Endothelial cell of umbilical vein (primary cell): ENCODE data around the gene SLC6A20. TPM values are rescaled to one million over a fixed set of nuclear protein-coding genes. Genes with fewer than 3 reads are reported as not detected.

Experiments
- BruUV-seq: library from RNA; stranded (reverse); fragments of 400-500 nt; replicated peaks from 2 replicates; lab custom pipeline; 2021; lab: Mats Ljungman, UMichigan
- CTCF ChIA-PET: fragments of 300-600, 350-600 bp; sonication (Branson Sonifier 250); formaldehyde crosslinking; loops from one replicate; lab custom pipeline; 2021; ENCODE audit warnings: antibody characterized with exemption, inconsistent platforms; lab: Charles Lee
- POLR2A ChIA-PET: fragments of 300-600, 350-600 bp; sonication (Branson Sonifier 250); formaldehyde crosslinking; loops from one replicate; lab custom pipeline; 2021; ENCODE audit warnings: antibody characterized with exemption, inconsistent platforms; lab: Charles Lee
- DNase-seq: peaks from one replicate; pipeline ENCODE4 v3.0.0-alpha.2; 2011; ENCODE audit warnings: low read depth, low spot score
- FAIRE-seq: peaks from 2 replicates; lab custom pipeline; 2011; peaks lifted over from hg19 to GRCh38; lab: Jason Lieb, UNC
- H2AFZ ChIP-seq: 2 replicates; pipeline ENCODE4 v1.6.0; 2012; ENCODE audit warnings: low read depth, low read length, control low read depth, inconsistent platforms
- H3K27ac ChIP-seq: 2 replicates; pipeline ENCODE4 v1.5.1; 2011; ENCODE audit warnings: low read depth, mild to moderate bottlenecking, control low read depth, low read length, moderate library complexity; ENCODE audit not compliant: insufficient read depth
- H3K27me3 ChIP-seq, 2 experiments: 2 replicates each; pipeline versions ENCODE4 v1.6.0 to v1.6.1; 2011; ENCODE audit warnings: low read length in 2 of 2, mixed read lengths in 1 of 2; ENCODE audit not compliant: control insufficient read depth in 2 of 2, insufficient read depth in 2 of 2
- H3K36me3 ChIP-seq, 2 experiments: 2 replicates in 1 of 2; 3 replicates in 1 of 2; pipeline ENCODE4 v1.5.1; 2011; ENCODE audit warnings: low read length in 2 of 2, mild to moderate bottlenecking in 1 of 2, moderate library complexity in 1 of 2; ENCODE audit not compliant: control insufficient read depth in 2 of 2, insufficient read depth in 2 of 2; ENCODE audit errors: extremely low read depth in 1 of 2
- H3K4me1 ChIP-seq: 3 replicates; pipeline ENCODE4 v1.5.1; 2011; ENCODE audit warnings: mild to moderate bottlenecking, low read length; ENCODE audit not compliant: control insufficient read depth, insufficient read depth; ENCODE audit errors: extremely low read depth
- H3K4me2 ChIP-seq: 2 replicates; pipeline ENCODE4 v1.6.1; 2011; ENCODE audit warnings: low read length, control low read depth, mixed read lengths; ENCODE audit not compliant: insufficient read depth
- H3K4me3 ChIP-seq, 3 experiments: fragments of 200-600 bp in 1 of 3; sonication (generic), shearing (Covaris generic) in 1 of 3; replicated peaks in 1 of 3; 2 replicates each; pipeline ENCODE4 v1.5.1; 2011 to 2016; ENCODE audit warnings: control low read depth in 3 of 3, low read length in 3 of 3, mild to moderate bottlenecking in 2 of 3, inconsistent platforms in 1 of 3, low read depth in 1 of 3, moderate library complexity in 1 of 3; ENCODE audit not compliant: insufficient read depth in 1 of 3
- H3K79me2 ChIP-seq: 2 replicates; pipeline ENCODE4 v1.6.0; 2012; ENCODE audit warnings: low read length, inconsistent platforms; ENCODE audit not compliant: control insufficient read depth, insufficient read depth
- H3K9ac ChIP-seq: replicated peaks from 2 replicates; pipeline ENCODE3; 2011; ENCODE audit warnings: low read length, control low read depth; ENCODE audit not compliant: insufficient read depth; ENCODE audit errors: extremely low read depth
- H3K9me1 ChIP-seq: replicated peaks from 3 replicates; pipeline ENCODE4 v1.6.0; 2011; ENCODE audit warnings: mild to moderate bottlenecking, low read length; ENCODE audit not compliant: control insufficient read depth, insufficient read depth; ENCODE audit errors: extremely low read depth
- H3K9me3 ChIP-seq: replicated peaks from 2 replicates; pipeline ENCODE4 v1.5.1; 2012; ENCODE audit warnings: low read length, inconsistent platforms; ENCODE audit not compliant: control insufficient read depth, insufficient read depth
- H4K20me1 ChIP-seq: replicated peaks from 2 replicates; pipeline ENCODE3; 2011; ENCODE audit warnings: mild to moderate bottlenecking, low read length; ENCODE audit not compliant: control insufficient read depth, insufficient read depth; ENCODE audit errors: extremely low read depth
- CTCF ChIP-seq, 2 donors: IDR thresholded peaks; 1 replicate in 1 of 2; 2 replicates in 1 of 2; pipeline ENCODE4 v1.5.1; 2011; ENCODE audit warnings: low read length in 2 of 2, mild to moderate bottlenecking in 2 of 2, moderate library complexity in 2 of 2, control low read depth in 1 of 2, inconsistent platforms in 1 of 2, low read depth in 1 of 2; ENCODE audit not compliant: insufficient read depth in 1 of 2; ENCODE audit errors: extremely low read depth in 1 of 2
- FOS ChIP-seq: IDR thresholded peaks from 2 replicates; pipeline ENCODE4 v1.6.1; 2011; ENCODE audit warnings: mild to moderate bottlenecking, low read length, moderate library complexity, borderline replicate concordance; ENCODE audit not compliant: insufficient read depth
- GATA2 ChIP-seq: IDR thresholded peaks from 2 replicates; pipeline ENCODE4 v1.7.0; 2011; ENCODE audit warnings: low read depth, mild to moderate bottlenecking, moderate library complexity, mixed read lengths, low read length; ENCODE audit not compliant: insufficient read length, insufficient read depth
- MAX ChIP-seq: IDR thresholded peaks from 2 replicates; pipeline ENCODE4 v1.6.1; 2011; ENCODE audit not compliant: insufficient read depth, insufficient read length
- MYC ChIP-seq: IDR thresholded peaks from one replicate; pipeline ENCODE4 v1.6.1; 2011; ENCODE audit warnings: mild to moderate bottlenecking, low read depth, low read length
- POLR2A ChIP-seq: IDR thresholded peaks from 2 replicates; pipeline ENCODE4 v1.6.1; 2012; ENCODE audit warnings: low read depth, mild to moderate bottlenecking, control low read depth, low read length
- POLR2AphosphoS5 ChIP-seq: IDR thresholded peaks from 2 replicates; pipeline ENCODE4 v1.6.1; 2012; ENCODE audit warnings: low read depth, mild to moderate bottlenecking, control low read depth, low read length, moderate library complexity; ENCODE audit not compliant: insufficient read depth
- dilution Hi-C: fragments of 300-500 bp; cut with MboI; formaldehyde crosslinking; loops from one replicate; pipeline ENCODE4 v1.15.0; 2019; ENCODE audit warnings: low sequenced_read_pairs; ENCODE audit not compliant: extremely low pct_ligation_motif_present
- intact Hi-C: fragments of 100-400 bp; cut with micrococcal nuclease; formaldehyde crosslinking; loops from one replicate; pipeline ENCODE4 v1.10.0; 2022
- polyA plus RNA-seq, 4 experiments: library from polyadenylated mRNA; depleted of rRNA in 3 of 4; stranded (reverse) in 3 of 4; unstranded in 1 of 4; fragments of >200 nt; gene quantifications; 2 replicates each; pipeline versions ENCODE4 v1.2.1 to v1.2.3, GENCODE V29; 2011 to 2012; ENCODE audit warnings: missing spikeins in 1 of 4
- small RNA-seq: library from RNA; depleted of rRNA; stranded (forward); fragments of <200 nt; gene quantifications from one replicate; pipeline ENCODE3, GENCODE V24; 2012; ENCODE audit warnings: low replicate concordance, low read depth; ENCODE audit not compliant: insufficient read depth, insufficient read length
- total RNA-seq: library from RNA; stranded (reverse); gene quantifications from 2 replicates; pipeline ENCODE4 v1.2.3, GENCODE V29; 2021

The SLC6A20 gene
- total and polyA plus RNA-seq, 2 donors (not counting 3 experiments of a cell fraction or from before 2014, with no cell fraction given), result not detected

- CTCF ChIA-PET, result interaction anchor here (1.3 to 1.5 kb wide), 2 partner anchors 7 to 47 kb away, joined by 4 to 7 read pairs; no protein-coding TSS in a partner anchor
- Histone ChIP-seq H3K9me1 (no peaks in the 10 kb centered on the region), H3K79me2 (peaks cover 27% of the 10 kb centered on the region), H3K27me3 (no peaks in the 10 kb centered on the region), H4K20me1 (peaks cover 2% of the 10 kb centered on the region), H3K27ac (no peak overlapping the region), H3K4me2 (no peak overlapping the region), H3K36me3 (peaks cover 7 to 14% of the 10 kb centered on the region in 2 experiments), H3K4me3 (no peak overlapping the region), H3K4me1 (no peaks in the 10 kb centered on the region), H3K9me3 (no peaks in the 10 kb centered on the region), H2AFZ (no peak overlapping the region), H3K9ac (no peak overlapping the region)
- DNase-seq (no peak), FAIRE-seq (no peak)
- intact Hi-C loops, result no loop called here
- dilution Hi-C loops, result no loop called here
- no peak for TF ChIP-seq CTCF (IDR thresholded peaks at IDR 0.05; ENCODE audit: extremely low read depth in 1 of 2, insufficient read depth in 1 of 2, low read depth in 1 of 2, low read length in 2 of 2)
- no peak for TF ChIP-seq GATA2
- no peak for TF ChIP-seq POLR2A
- no peak for TF ChIP-seq MYC
- no peak for TF ChIP-seq MAX
- no peak for TF ChIP-seq FOS
- TF ChIP-seq POLR2AphosphoS5, result no peak
- POLR2A ChIA-PET, result no interaction called here
- TSS peak; percentile 5 for BruUV-seq
These were observed 90.2 kb downstream of the SLC6A20 start for GRCh38 chr3:45705839-45706808.

Small RNA genes lying within 50 kb of the gene (small RNA-seq; reads per million reads assigned to genes)
- not detected for gene RN7SL145P

Other genes starting within 250 kb of the SLC6A20 start
- gene LIMD1, start 201.8 kb downstream of the SLC6A20 start, total RNA-seq, result 33.3 and 39.5 TPM in 2 replicates
- 11.9 and 12.6 TPM in 2 replicates for gene LIMD1, start 201.8 kb downstream of the SLC6A20 start, polyA plus RNA-seq
- 35.4 and 39.9 TPM in 2 replicates for gene SACM1L, start 107.1 kb downstream of the SLC6A20 start, total RNA-seq
- 9.1 and 11.9 TPM in 2 replicates for gene SACM1L, start 107.1 kb downstream of the SLC6A20 start, polyA plus RNA-seq
- 15.1 and 18.2 TPM in 2 replicates for gene LZTFL1, start 45.6 kb upstream of the SLC6A20 start, total RNA-seq
- gene LZTFL1, start 45.6 kb upstream of the SLC6A20 start, polyA plus RNA-seq, result 9.7 and 26.1 TPM in 2 replicates
- gene CCR9, start 90.0 kb upstream of the SLC6A20 start, total RNA-seq, result not detected in 2 replicates
- not detected in 2 replicates for gene CCR9, start 90.0 kb upstream of the SLC6A20 start, polyA plus RNA-seq
- not detected in 2 replicates for gene CXCR6, start 146.9 kb upstream of the SLC6A20 start, total RNA-seq
- not detected in 2 replicates for gene CXCR6, start 146.9 kb upstream of the SLC6A20 start, polyA plus RNA-seq
- 20.2 and 20.8 TPM in 2 replicates for gene FYCO1, start 199.3 kb upstream of the SLC6A20 start, total RNA-seq
- gene FYCO1, start 199.3 kb upstream of the SLC6A20 start, polyA plus RNA-seq, result 11.1 and 13.9 TPM in 2 replicates
- not detected in 2 replicates for gene XCR1, start 230.9 kb upstream of the SLC6A20 start, total RNA-seq
- not detected in 2 replicates for gene XCR1, start 230.9 kb upstream of the SLC6A20 start, polyA plus RNA-seq